Fibroblast of lung (primary cell): ENCODE measurements around the gene FRMD4A.

Experiments used
- CTCF ChIP-seq, 2 donors: IDR thresholded peaks in 1 of 2; conservative IDR thresholded peaks in 1 of 2; 1 replicate in 1 of 2; 2 replicates in 1 of 2; pipeline ENCODE4 v1.5.1; 2011 to 2012; ENCODE audit warnings: low read length in 2 of 2, control low read depth in 1 of 2, inconsistent platforms in 1 of 2, low read depth in 1 of 2, mild to moderate bottlenecking in 1 of 2
- EZH2 ChIP-seq: IDR thresholded peaks from 2 replicates; pipeline ENCODE4 v1.5.1; 2012; ENCODE audit warnings: low read length, control low read depth, mild to moderate bottlenecking; ENCODE audit errors: missing control alignments

DNA sequence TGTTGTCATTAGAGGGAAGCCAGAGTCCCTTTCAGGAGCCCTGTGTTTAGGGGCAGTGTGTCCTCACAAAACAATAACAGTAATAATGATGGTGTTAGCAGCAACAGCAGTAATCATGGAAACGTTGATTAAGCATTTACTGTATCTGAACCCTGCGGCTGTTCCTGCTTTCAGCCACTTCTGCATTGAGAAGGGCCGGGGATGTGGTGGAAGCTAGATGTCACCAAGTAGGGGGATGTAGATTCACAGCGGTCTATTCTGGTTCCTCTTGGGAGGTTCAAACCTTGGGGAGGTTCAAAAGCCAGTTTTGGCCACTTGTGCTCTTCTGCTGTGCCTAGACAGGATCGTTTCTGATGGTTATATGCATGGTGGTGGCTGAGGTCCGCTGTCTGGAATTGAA lies 699.1 kb downstream of the FRMD4A start:
- TF ChIP-seq CTCF (conservative IDR thresholded peaks at IDR 0.05 in 1 of 2, IDR thresholded peaks at IDR 0.05 in 1 of 2; ENCODE audit: low read depth in 1 of 2, low read length in 2 of 2) (no peak), EZH2 (no peak)
